GM12801 (cell line): Measurements from ENCODE around the gene ANK2.

ENCODE experiments used
- TF ChIP-seq, protein P1 (sequence below): IDR thresholded peaks from one replicate; pipeline ENCODE4 v1.5.1; 2011; ENCODE audit warnings: control low read depth; ENCODE audit not compliant: insufficient read length; ENCODE audit errors: extremely low read depth

The ANK2 gene

GRCh38 chr4:113405874-113406722, 356.6 kb downstream of the ANK2 start:
- TF ChIP-seq, protein P1, sequence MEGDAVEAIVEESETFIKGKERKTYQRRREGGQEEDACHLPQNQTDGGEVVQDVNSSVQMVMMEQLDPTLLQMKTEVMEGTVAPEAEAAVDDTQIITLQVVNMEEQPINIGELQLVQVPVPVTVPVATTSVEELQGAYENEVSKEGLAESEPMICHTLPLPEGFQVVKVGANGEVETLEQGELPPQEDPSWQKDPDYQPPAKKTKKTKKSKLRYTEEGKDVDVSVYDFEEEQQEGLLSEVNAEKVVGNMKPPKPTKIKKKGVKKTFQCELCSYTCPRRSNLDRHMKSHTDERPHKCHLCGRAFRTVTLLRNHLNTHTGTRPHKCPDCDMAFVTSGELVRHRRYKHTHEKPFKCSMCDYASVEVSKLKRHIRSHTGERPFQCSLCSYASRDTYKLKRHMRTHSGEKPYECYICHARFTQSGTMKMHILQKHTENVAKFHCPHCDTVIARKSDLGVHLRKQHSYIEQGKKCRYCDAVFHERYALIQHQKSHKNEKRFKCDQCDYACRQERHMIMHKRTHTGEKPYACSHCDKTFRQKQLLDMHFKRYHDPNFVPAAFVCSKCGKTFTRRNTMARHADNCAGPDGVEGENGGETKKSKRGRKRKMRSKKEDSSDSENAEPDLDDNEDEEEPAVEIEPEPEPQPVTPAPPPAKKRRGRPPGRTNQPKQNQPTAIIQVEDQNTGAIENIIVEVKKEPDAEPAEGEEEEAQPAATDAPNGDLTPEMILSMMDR, result no peak

- TF ChIP-seq, protein P1, result no peak
These were observed 357.2 kb downstream of the ANK2 start for GRCh38 chr4:113406723-113407016.

DNA sequence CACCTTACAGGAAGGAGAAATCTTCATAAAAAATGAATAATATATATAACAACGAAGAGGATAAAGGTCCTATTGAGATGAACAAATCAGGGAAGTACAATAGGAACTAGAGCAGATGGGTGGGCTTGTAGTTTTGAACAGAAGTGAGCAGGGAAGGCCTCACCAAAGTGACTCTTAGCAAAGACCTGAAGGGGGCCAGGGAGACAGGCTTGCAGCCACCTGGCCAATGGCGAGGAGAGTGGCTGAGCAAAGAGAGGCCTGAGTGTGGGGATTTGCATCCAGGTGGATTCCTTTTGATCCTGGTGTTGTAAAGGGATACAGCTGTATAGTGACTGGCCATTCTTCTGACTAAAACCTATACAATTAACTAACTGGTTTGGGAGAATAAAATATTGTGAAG, 358.0 kb downstream of the ANK2 start:
- TF ChIP-seq, protein P1, result no peak

- TF ChIP-seq, protein P1, result no peak
These were observed 359.7 kb downstream of the ANK2 start for GRCh38 chr4:113409181-113409580.

DNA sequence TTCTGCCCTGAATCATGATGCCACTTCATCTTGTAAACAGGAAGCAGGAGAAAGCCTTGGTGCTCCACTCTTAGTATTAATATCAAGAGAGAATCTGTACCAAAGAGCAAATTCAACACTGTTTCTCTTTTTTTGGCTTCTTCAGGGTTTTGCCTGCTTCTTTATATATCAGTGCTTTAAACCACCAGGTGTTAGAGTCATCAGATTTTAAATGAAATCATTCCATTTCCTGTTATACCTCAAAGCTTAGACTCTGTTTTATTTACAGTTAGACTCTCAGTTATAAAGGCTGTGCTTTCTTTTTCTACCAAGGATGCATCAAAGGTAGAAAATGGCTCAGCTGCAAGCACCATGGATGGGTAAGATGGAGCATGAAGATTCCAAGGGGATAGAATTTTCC, 361.2 kb downstream of the ANK2 start:
- TF ChIP-seq, protein P1, result no peak

DNA sequence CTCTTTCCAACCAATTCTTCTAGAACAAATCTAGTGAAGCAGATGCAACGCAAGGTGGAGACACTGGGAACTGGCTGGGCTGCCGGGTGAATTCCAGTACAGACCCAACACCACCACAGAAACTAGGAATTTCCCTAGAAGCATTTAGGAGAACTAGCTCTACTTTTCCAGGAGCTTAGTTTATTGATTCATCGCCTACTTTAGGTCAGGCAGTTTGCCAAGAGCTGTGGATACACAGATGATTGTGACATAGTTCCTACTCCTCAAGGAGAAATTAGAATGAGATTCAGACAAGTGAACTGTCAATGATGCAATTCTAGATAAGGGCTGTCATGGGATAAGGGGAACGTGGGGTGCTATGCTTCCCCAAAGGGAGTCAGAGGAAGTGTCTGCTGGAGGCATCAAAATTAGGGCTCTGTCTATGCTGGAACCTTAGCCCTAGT, 362.1 kb downstream of the ANK2 start:
- TF ChIP-seq, protein P1, result no peak

- TF ChIP-seq, protein P1, result no peak
These were observed 370.2 kb downstream of the ANK2 start for GRCh38 chr4:113419631-113420030.
